Activated B cell treated with CpG ODN at 0.5 μM for 24 hours (primary cell): ENCODE measurements around the gene UBA52. TPM values are rescaled to one million over a fixed set of nuclear protein-coding genes. Genes with fewer than 3 reads are reported as not detected.
A peak's percentile ranks its signal among the peaks of the same experiment; 100 is the strongest.

Experiments
- ATAC-seq: fragments of 200-7000 bp; cut with Tn5 transposase; one replicate; pipeline ENCODE4 v1.10.0; 2021; ENCODE audit warnings: low read depth, mild to moderate bottlenecking, moderate library complexity
- CTCF ChIA-PET: fragments of 350-600 bp; sonication (Branson Sonifier 250); formaldehyde crosslinking; loops from one replicate; lab custom pipeline; 2021; ENCODE audit warnings: antibody characterized with exemption; lab: Charles Lee
- POLR2A ChIA-PET: fragments of 350-600 bp; sonication (Branson Sonifier 250); formaldehyde crosslinking; loops from one replicate; lab custom pipeline; 2021; ENCODE audit warnings: antibody characterized with exemption; lab: Charles Lee
- DNase-seq: peaks from one replicate; pipeline ENCODE4 v3.0.0; 2022
- H3K27ac Mint-ChIP-seq: one replicate; pipeline ENCODE4 v1.8.0; 2020; ENCODE audit warnings: mixed read lengths
- H3K27me3 Mint-ChIP-seq: one replicate; pipeline ENCODE4 v1.8.0; 2021; ENCODE audit warnings: mixed read lengths
- H3K36me3 Mint-ChIP-seq: one replicate; pipeline ENCODE4 v1.8.0; 2021; ENCODE audit warnings: low read depth, mixed read lengths
- H3K4me1 Mint-ChIP-seq: one replicate; pipeline ENCODE4 v1.8.0; 2021; ENCODE audit warnings: mixed read lengths
- H3K4me3 Mint-ChIP-seq: one replicate; pipeline ENCODE4 v1.8.0; 2020; ENCODE audit warnings: mild to moderate bottlenecking, mixed read lengths
- H3K9me3 Mint-ChIP-seq: one replicate; pipeline ENCODE4 v1.8.0; 2020; ENCODE audit warnings: mixed read lengths
- CTCF ChIP-seq: fragments of 200-600 bp; IDR thresholded peaks from one replicate; pipeline ENCODE4 v1.8.0; 2022; ENCODE audit warnings: antibody characterized with exemption, mild to moderate bottlenecking
- intact Hi-C: fragments of 100-400 bp; cut with micrococcal nuclease; formaldehyde crosslinking; loops from one replicate; pipeline ENCODE4 v1.15.1; 2024
- total RNA-seq: library from RNA; stranded (reverse); gene quantifications from 2 replicates; pipeline ENCODE4 v1.2.3, GENCODE V29; 2022

Gene UBA52
- total RNA-seq, 1 donor from 2014 or later = 1,962 TPM

GRCh38 chr19:18541258-18541991 lies 30.2 kb upstream of the UBA52 start:
- Mint-ChIP-seq H3K27me3 (no peaks in the 10 kb centered on the region), H3K4me3 (no peak overlapping the region), H3K4me1 (peaks cover 23% of the 10 kb centered on the region), H3K36me3 (peaks cover 28% of the 10 kb centered on the region), H3K27ac (no peak overlapping the region), H3K9me3 (no peaks in the 10 kb centered on the region)
- no peak for ATAC-seq
- no peak for TF ChIP-seq CTCF
- no peak for DNase-seq
- intact Hi-C loops = loop anchor here (5.0 kb wide), 1 partner anchor 46 kb away; the partner anchor contains the start of gene REX1BD
- CTCF ChIA-PET = no interaction called here
- POLR2A ChIA-PET = interaction anchor here (1.5 kb wide), 1 partner anchor 30 kb away, joined by 15 read pairs; the partner anchor contains the start of gene UBA52

- POLR2A ChIA-PET = interaction anchor here (0.6 to 3.6 kb wide), 7 partner anchors 15 to 424 kb away, joined by 3 to 47 read pairs (median 4); partner anchors contain the start of genes COPE, DDX49, ELL and KXD1
- intact Hi-C loops = loop anchor here (5.0 kb wide), 1 partner anchor 45 kb away; the partner anchor contains the start of gene REX1BD
- ATAC-seq (no peak), DNase-seq (no peak)
- Mint-ChIP-seq H3K4me3 (peak overlapping the region; percentile 89), H3K36me3 (peaks cover 23% of the 10 kb centered on the region), H3K27me3 (no peaks in the 10 kb centered on the region), H3K4me1 (peaks cover 23% of the 10 kb centered on the region), H3K27ac (peak overlapping the region; percentile 83), H3K9me3 (no peaks in the 10 kb centered on the region)
- no peak for TF ChIP-seq CTCF
- CTCF ChIA-PET = no interaction called here
Observed at GRCh38 chr19:18541992-18542940, 29.4 kb upstream of the UBA52 start.

- peaks cover 21% of the 10 kb centered on the region for H3K36me3 Mint-ChIP-seq
- peak within 1 kb of the TSS; percentile 90 for H3K27ac Mint-ChIP-seq
- no peak for TF ChIP-seq CTCF
- DNase-seq (peak; percentile 92), ATAC-seq (peak; percentile 99)
- no peaks in the 10 kb centered on the region for H3K27me3 Mint-ChIP-seq
- ChIA-PET CTCF (interaction anchor here (1.0 to 1.1 kb wide), 2 partner anchors 21 to 28 kb away, joined by 4 read pairs; partner anchors contain the start of genes ELL and UBA52), POLR2A (interaction anchor here (0.6 to 3.6 kb wide), 10 partner anchors 14 to 425 kb away, joined by 3 to 47 read pairs (median 4); partner anchors contain the start of genes COPE, DDX49, ELL and KXD1)
- H3K9me3 Mint-ChIP-seq = no peaks in the 10 kb centered on the region
- intact Hi-C loops = loop anchor here (1.0 to 5.0 kb wide), 3 partner anchors 21 to 44 kb away; partner anchors contain the start of genes ELL, REX1BD and UBA52
- peak within 1 kb of the TSS; percentile 90 for H3K4me3 Mint-ChIP-seq
- H3K4me1 Mint-ChIP-seq = peaks cover 23% of the 10 kb centered on the region
Observed at GRCh38 chr19:18542941-18543813, 28.5 kb upstream of the UBA52 start, which contains the start of gene FKBP8. Gene FKBP8, minus strand, starts transcription at chr19:18543573. Its CDS starts 1,603 bp downstream, at chr19:18541970.

- peak overlapping the region; percentile 90 for H3K27ac Mint-ChIP-seq
- H3K36me3 Mint-ChIP-seq = peaks cover 17% of the 10 kb centered on the region
- CTCF ChIA-PET = interaction anchor here (1.0 to 1.1 kb wide), 3 partner anchors 22 to 45 kb away, joined by 3 to 4 read pairs (median 4); partner anchors contain the start of genes ELL, REX1BD and UBA52
- DNase-seq (no peak), ATAC-seq (peak; percentile 60)
- POLR2A ChIA-PET = interaction anchor here (1.1 to 3.6 kb wide), 4 partner anchors 13 to 45 kb away, joined by 3 to 47 read pairs (median 15); partner anchors contain the start of genes ELL, KXD1, REX1BD and UBA52
- peak overlapping the region; percentile 90 for H3K4me3 Mint-ChIP-seq
- intact Hi-C loops = loop anchor here (1.0 to 5.0 kb wide), 4 partner anchors 13 to 43 kb away; partner anchors contain the start of genes ELL, KXD1, REX1BD and UBA52
- H3K4me1 Mint-ChIP-seq = peaks cover 23% of the 10 kb centered on the region
- no peak for TF ChIP-seq CTCF
- peaks cover 4% of the 10 kb centered on the region for H3K27me3 Mint-ChIP-seq
- H3K9me3 Mint-ChIP-seq = no peaks in the 10 kb centered on the region
Observed at GRCh38 chr19:18543814-18544475, 27.7 kb upstream of the UBA52 start.
